H1 (cell line): ENCODE results near the gene TMEM255B. TPM values are rescaled to one million over a fixed set of nuclear protein-coding genes. Genes with fewer than 3 reads are reported as not detected.
A peak's percentile ranks its signal among the peaks of the same experiment; 100 is the strongest.

Experiments used
- CTCF ChIA-PET: fragments of 300-600 bp; sonication (Branson Sonifier 250); formaldehyde crosslinking; loops from one replicate; lab custom pipeline; 2021; ENCODE audit not compliant: partially characterized antibody; lab: Charles Lee
- POLR2A ChIA-PET: fragments of 300-600 bp; sonication (Branson Sonifier 250); formaldehyde crosslinking; loops from one replicate; lab custom pipeline; 2021; ENCODE audit warnings: inconsistent platforms; ENCODE audit not compliant: partially characterized antibody; lab: Charles Lee
- DNase-seq, 2 experiments: peaks; one replicate each; pipeline versions ENCODE4 v3.0.0 to v3.0.0-alpha.2; 2010 to 2022; ENCODE audit warnings: low spot score in 2 of 2, low read depth in 1 of 2, mixed read lengths in 1 of 2
- FAIRE-seq: peaks from 2 replicates; lab custom pipeline; 2011; peaks lifted over from hg19 to GRCh38; lab: Jason Lieb, UNC
- H2AFZ ChIP-seq: 2 replicates; pipeline ENCODE4 v1.8.1; 2012; ENCODE audit warnings: low read length, inconsistent platforms
- H2AK5ac ChIP-seq: 2 replicates; pipeline ENCODE4 v1.6.1; 2013; ENCODE audit warnings: low read depth, low read length
- H2BK120ac ChIP-seq: replicated peaks from 2 replicates; pipeline ENCODE3; 2013; ENCODE audit warnings: low read depth, low read length, inconsistent platforms
- H2BK12ac ChIP-seq: 2 replicates; pipeline ENCODE4 v1.6.1; 2013; ENCODE audit warnings: low read depth, low read length
- H2BK15ac ChIP-seq: 2 replicates; pipeline ENCODE4 v1.6.1; 2013; ENCODE audit warnings: low read length
- H2BK20ac ChIP-seq: 2 replicates; pipeline ENCODE4 v1.6.1; 2013; ENCODE audit warnings: low read length
- H2BK5ac ChIP-seq: 2 replicates; pipeline ENCODE4 v1.6.1; 2013; ENCODE audit warnings: low read depth, low read length
- H3K14ac ChIP-seq: 2 replicates; pipeline ENCODE4 v1.6.1; 2013; ENCODE audit warnings: inconsistent platforms; ENCODE audit not compliant: insufficient read length
- H3K18ac ChIP-seq: 2 replicates; pipeline ENCODE4 v1.6.1; 2013; ENCODE audit warnings: low read length; ENCODE audit errors: extremely low read depth
- H3K23ac ChIP-seq: 2 replicates; pipeline ENCODE4 v1.6.1; 2013; ENCODE audit warnings: inconsistent platforms; ENCODE audit not compliant: insufficient read length
- H3K23me2 ChIP-seq: 2 replicates; pipeline ENCODE4 v1.6.1; 2013; ENCODE audit warnings: low read depth, low read length
- H3K27ac ChIP-seq: 2 replicates; pipeline ENCODE4 v1.6.1; 2011; ENCODE audit warnings: low read depth, low read length, inconsistent platforms
- H3K27me3 ChIP-seq, 4 experiments: replicated peaks in 1 of 4; 1 replicate in 1 of 4; 2 replicates in 3 of 4; pipeline versions ENCODE4 v1.6.1 to v1.8.1; 2011 to 2013; ENCODE audit warnings: low read length in 3 of 4, mild to moderate bottlenecking in 3 of 4, inconsistent platforms in 2 of 4, mixed read lengths in 2 of 4, moderate library complexity in 1 of 4; ENCODE audit not compliant: control insufficient read depth in 3 of 4, insufficient read depth in 3 of 4; ENCODE audit errors: extremely low read depth in 1 of 4
- H3K36me3 ChIP-seq, 4 experiments: 2 replicates each; pipeline versions ENCODE4 v1.6.1 to v1.8.1; 2011 to 2013; ENCODE audit warnings: mild to moderate bottlenecking in 4 of 4, low read length in 3 of 4, moderate library complexity in 2 of 4, control low read depth in 1 of 4, inconsistent platforms in 1 of 4; ENCODE audit not compliant: insufficient read depth in 4 of 4, control insufficient read depth in 2 of 4
- H3K4ac ChIP-seq: replicated peaks from 2 replicates; pipeline ENCODE3; 2013; ENCODE audit warnings: low read length, low read depth, mixed read lengths, inconsistent platforms; ENCODE audit not compliant: insufficient read length
- H3K4me1 ChIP-seq, 4 experiments: replicated peaks in 1 of 4; 1 replicate in 1 of 4; 2 replicates in 3 of 4; pipeline versions ENCODE4 v1.6.1 to v1.8.1; 2011 to 2013; ENCODE audit warnings: low read length in 3 of 4, inconsistent platforms in 2 of 4, mixed read lengths in 1 of 4; ENCODE audit not compliant: insufficient read depth in 4 of 4, control insufficient read depth in 3 of 4
- H3K4me2 ChIP-seq, 2 experiments: 2 replicates each; pipeline versions ENCODE4 v1.6.1 to v1.8.1; 2011 to 2013; ENCODE audit warnings: low read depth in 2 of 2, low read length in 2 of 2, control low read depth in 1 of 2, inconsistent platforms in 1 of 2, mild to moderate bottlenecking in 1 of 2; ENCODE audit not compliant: insufficient read depth in 1 of 2
- H3K4me3 ChIP-seq, 4 experiments: fragments of 200-600, 300-600 bp in 1 of 4; sonication (generic), shearing (Covaris generic), sonication (Bioruptor Twin) in 1 of 4; 2 replicates each; pipeline versions ENCODE4 v1.5.1 to v1.8.1; 2011 to 2016; ENCODE audit warnings: low read length in 4 of 4, low read depth in 3 of 4, control low read depth in 2 of 4, inconsistent platforms in 2 of 4, mild to moderate bottlenecking in 2 of 4, mixed read lengths in 1 of 4, moderate library complexity in 1 of 4; ENCODE audit not compliant: insufficient read depth in 2 of 4; ENCODE audit errors: extremely low read depth in 1 of 4
- H3K56ac ChIP-seq: replicated peaks from 2 replicates; pipeline ENCODE3; 2013; ENCODE audit warnings: low read depth, mild to moderate bottlenecking, mixed read lengths, low read length, inconsistent platforms; ENCODE audit not compliant: insufficient read length
- H3K79me1 ChIP-seq: 2 replicates; pipeline ENCODE4 v1.6.1; 2013; ENCODE audit warnings: low read depth, low read length, control low read depth
- H3K79me2 ChIP-seq, 2 experiments: 2 replicates each; pipeline versions ENCODE4 v1.6.1 to v1.8.1; 2012 to 2013; ENCODE audit warnings: low read length in 2 of 2, mild to moderate bottlenecking in 2 of 2, inconsistent platforms in 1 of 2; ENCODE audit not compliant: insufficient read depth in 2 of 2, control insufficient read depth in 1 of 2
- H3K9ac ChIP-seq, 4 experiments: replicated peaks in 1 of 4; 1 replicate in 1 of 4; 2 replicates in 3 of 4; pipeline versions ENCODE4 v1.6.1 to v1.8.1; 2011 to 2013; ENCODE audit warnings: low read depth in 3 of 4, low read length in 3 of 4, control low read depth in 2 of 4, mild to moderate bottlenecking in 2 of 4, moderate library complexity in 2 of 4, inconsistent platforms in 1 of 4; ENCODE audit errors: extremely low read depth in 1 of 4
- H3K9me3 ChIP-seq, 2 experiments: 2 replicates each; pipeline versions ENCODE4 v1.6.1 to v1.8.1; 2012 to 2013; ENCODE audit warnings: mild to moderate bottlenecking in 2 of 2, moderate library complexity in 2 of 2, control low read depth in 1 of 2, inconsistent platforms in 1 of 2, low read depth in 1 of 2, low read length in 1 of 2, mixed read lengths in 1 of 2; ENCODE audit not compliant: insufficient read depth in 2 of 2
- H4K20me1 ChIP-seq, 2 experiments: replicated peaks in 1 of 2; 2 replicates each; pipeline versions ENCODE3 to v1.8.1; 2011 to 2013; ENCODE audit warnings: inconsistent platforms in 2 of 2, low read length in 2 of 2, mild to moderate bottlenecking in 1 of 2; ENCODE audit not compliant: insufficient read depth in 2 of 2, control insufficient read depth in 1 of 2
- H4K5ac ChIP-seq: 2 replicates; pipeline ENCODE4 v1.6.1; 2013; ENCODE audit warnings: low read length, low read depth, mixed read lengths, inconsistent platforms; ENCODE audit not compliant: insufficient read length
- H4K8ac ChIP-seq: 2 replicates; pipeline ENCODE4 v1.8.0; 2013; ENCODE audit warnings: mild to moderate bottlenecking, moderate library complexity, low read length, inconsistent platforms; ENCODE audit not compliant: insufficient read depth; ENCODE audit errors: extremely low read depth
- H4K91ac ChIP-seq: replicated peaks from 2 replicates; pipeline ENCODE3; 2013; ENCODE audit warnings: low read length, mixed read lengths, inconsistent platforms; ENCODE audit not compliant: insufficient read length
- EGR1 ChIP-seq: IDR thresholded peaks from 2 replicates; pipeline ENCODE4 v1.6.1; 2011; ENCODE audit warnings: low read depth, low read length, borderline replicate concordance
- KDM1A ChIP-seq: fragments of 200-600, 300-600 bp; sonication (generic); IDR thresholded peaks from 2 replicates; pipeline ENCODE4 v1.7.1; 2016; ENCODE audit warnings: mild to moderate bottlenecking, low read length, borderline replicate concordance
- RAD21 ChIP-seq, 2 experiments: IDR thresholded peaks in 1 of 2; conservative IDR thresholded peaks in 1 of 2; 2 replicates each; pipeline ENCODE4 v1.6.1; 2011; ENCODE audit warnings: low read depth in 2 of 2, low read length in 2 of 2, improper control_type of control experiment in 1 of 2, inconsistent platforms in 1 of 2, mild to moderate bottlenecking in 1 of 2, moderate library complexity in 1 of 2
- RBBP5 ChIP-seq: IDR thresholded peaks from 2 replicates; pipeline ENCODE4 v1.7.1; 2012; ENCODE audit warnings: low read depth, mild to moderate bottlenecking, inconsistent platforms, low read length, moderate library complexity, borderline replicate concordance
- TCF12 ChIP-seq: IDR thresholded peaks from 2 replicates; pipeline ENCODE4 v1.6.1; 2011; ENCODE audit warnings: low read depth, mild to moderate bottlenecking, low read length
- whole genome bisulfite sequencing, 2 experiments: shearing (Covaris generic) in 1 of 2; methylation state at CpG; one replicate each; pipeline versions ENCODE4 v1.1.6 to v1.1.7; 2013 to 2015; ENCODE audit warnings: low lambda C conversion rate in 2 of 2, mixed read lengths in 2 of 2, inconsistent platforms in 1 of 2, low coverage in 1 of 2, missing lambda C conversion rate in 1 of 2; ENCODE audit not compliant: insufficient replicate concordance in 2 of 2, insufficient coverage in 1 of 2, insufficient read length in 1 of 2; ENCODE audit errors: extremely low coverage in 1 of 2, missing lambda C conversion rate in 1 of 2; 5-methylcytosine and 5-hydroxymethylcytosine counted together
- polyA plus RNA-seq, 7 experiments: library from polyadenylated mRNA; depleted of rRNA in 3 of 7; stranded (reverse) in 5 of 7; unstranded in 2 of 7; fragments of >200 nt in 5 of 7; fragments of 200-250 nt in 2 of 7; gene quantifications; 1 replicate in 5 of 7; 2 replicates in 1 of 7; 4 replicates in 1 of 7; pipeline versions ENCODE4 v1.2.1 to v1.2.3, GENCODE V29; 2011 to 2013; ENCODE audit warnings: missing spikeins in 2 of 7, mixed read lengths in 2 of 7
- total RNA-seq: library from RNA; stranded (reverse); fragmentation: NEBNext Ultra II Directional; extraction: Animal tissue kit (Norgen Biotek cat#: 25700); gene quantifications from 2 replicates; pipeline ENCODE4 v1.2.1, GENCODE V29; 2021
- TF ChIP-seq, protein P1 (sequence below), 3 experiments: IDR thresholded peaks; 1 replicate in 2 of 3; 2 replicates in 1 of 3; pipeline versions ENCODE4 v1.5.1 to v1.6.1; 2011; ENCODE audit warnings: low read length in 3 of 3, mild to moderate bottlenecking in 3 of 3, inconsistent platforms in 2 of 3, low read depth in 1 of 3, moderate library complexity in 1 of 3; ENCODE audit not compliant: insufficient read depth in 1 of 3; ENCODE audit errors: control extremely low read depth in 1 of 3
- TF ChIP-seq, protein P2 (sequence below): IDR thresholded peaks from 2 replicates; pipeline ENCODE4 v1.6.1; 2012; ENCODE audit warnings: inconsistent platforms

TMEM255B gene
- total and polyA plus RNA-seq, 2 of the 8 experiments (the other 6 are each of a cell fraction or from before 2014, with no cell fraction given), result 3.4 to 4.4 TPM

DNA sequence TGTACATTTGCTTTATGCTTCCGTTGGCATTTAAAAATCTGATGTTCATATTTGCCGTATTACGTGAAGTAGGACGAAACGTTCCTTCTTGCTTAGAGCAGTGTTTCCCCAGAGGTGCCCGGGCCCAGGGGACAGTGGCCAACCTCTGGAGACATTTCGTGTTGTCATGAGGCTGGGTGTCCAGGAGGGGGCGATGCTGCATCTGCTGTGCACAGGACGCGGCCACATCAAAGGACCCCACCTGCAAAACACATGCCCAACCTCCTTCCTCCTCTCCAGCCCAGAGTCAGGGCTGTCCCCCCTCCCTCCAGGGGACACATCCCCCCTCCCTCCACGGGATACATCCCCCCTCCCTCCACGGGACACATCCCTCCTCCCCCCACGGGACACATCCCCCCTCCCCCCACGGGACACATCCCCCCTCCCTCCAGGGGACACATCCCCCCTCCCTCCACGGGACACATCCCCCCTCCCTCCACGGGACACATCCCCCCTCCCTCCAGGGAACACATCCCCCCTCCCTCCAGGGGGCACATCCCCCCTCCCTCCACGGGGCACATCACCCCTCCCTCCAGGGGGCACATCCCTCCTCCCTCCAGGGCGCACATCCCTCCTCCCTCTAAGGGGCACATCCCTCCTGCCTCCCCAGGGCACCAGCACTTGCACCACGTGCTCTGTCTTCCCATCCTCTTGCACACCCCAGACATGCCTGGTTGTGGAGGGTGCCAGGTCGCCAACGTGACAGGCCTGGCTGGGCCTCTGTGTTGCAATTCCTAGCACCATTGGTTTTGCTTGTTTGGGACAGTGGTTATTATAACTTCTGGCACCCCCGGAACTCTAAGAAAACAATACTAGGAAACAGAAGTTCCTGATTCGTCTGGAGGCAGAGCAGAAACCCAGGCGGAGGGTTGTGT lies 58.2 kb downstream of the TMEM255B start:
- DNase-seq, result peak in 1 of 2 experiments; percentile 94
- Histone ChIP-seq H2AK5ac (no peak overlapping the region), H4K8ac (no peak overlapping the region), H2BK5ac (no peak overlapping the region), H4K91ac (no peak overlapping the region), H3K14ac (no peak overlapping the region), H2BK12ac (peak overlapping the region; percentile 87; the same call in 1 of the 2 replicates), H3K4me1 (no peaks in the 10 kb centered on the region), H3K79me2 (no peaks in the 10 kb centered on the region), H3K27me3 (no peaks in the 10 kb centered on the region), H3K4me3 (no peak overlapping the region), H3K36me3 (peaks cover 0 to 2% (median 0%) of the 10 kb centered on the region in 4 experiments; a peak in 3 of 8 replicates), H3K79me1 (no peaks in the 10 kb centered on the region), H3K27ac (no peak overlapping the region), H2BK20ac (no peak overlapping the region), H4K20me1 (no peaks in the 10 kb centered on the region), H3K9me3 (no peaks in the 10 kb centered on the region), H2BK15ac (peak overlapping the region; percentile 29; the same call in 1 of the 2 replicates), H3K4me2 (no peak overlapping the region), H3K18ac (no peak overlapping the region), H4K5ac (no peak overlapping the region), H3K23me2 (no peaks in the 10 kb centered on the region), H3K56ac (no peak overlapping the region), H2AFZ (no peak overlapping the region), H3K23ac (no peak overlapping the region), H3K9ac (no peak overlapping the region), H2BK120ac (no peak overlapping the region), H3K4ac (no peak overlapping the region)
- POLR2A ChIA-PET, result no interaction called here
- CTCF ChIA-PET, result interaction anchor here (0.7 to 1.1 kb wide), 6 partner anchors 15 to 409 kb away, joined by 3 to 5 read pairs (median 4); no protein-coding TSS in a partner anchor
- FAIRE-seq, result peak; percentile 60
- 75% methylated on average over 15 of the region's 24 CpGs; no CpG with 5 or more reads in 1 of the 2 experiments for WGBS, 2 experiments
- TF ChIP-seq RAD21 (IDR thresholded peaks at IDR 0.05 in 1 of 2, conservative IDR thresholded peaks at IDR 0.05 in 1 of 2; ENCODE audit: low read depth in 2 of 2, low read length in 2 of 2) (peak; percentile 90 to 92), RBBP5 (no peak), TCF12 (0 out of 2 replicates have a peak, but pooled peaks have one; percentile 51), EGR1 (no peak), KDM1A (no peak)
- TF ChIP-seq, protein P1, sequence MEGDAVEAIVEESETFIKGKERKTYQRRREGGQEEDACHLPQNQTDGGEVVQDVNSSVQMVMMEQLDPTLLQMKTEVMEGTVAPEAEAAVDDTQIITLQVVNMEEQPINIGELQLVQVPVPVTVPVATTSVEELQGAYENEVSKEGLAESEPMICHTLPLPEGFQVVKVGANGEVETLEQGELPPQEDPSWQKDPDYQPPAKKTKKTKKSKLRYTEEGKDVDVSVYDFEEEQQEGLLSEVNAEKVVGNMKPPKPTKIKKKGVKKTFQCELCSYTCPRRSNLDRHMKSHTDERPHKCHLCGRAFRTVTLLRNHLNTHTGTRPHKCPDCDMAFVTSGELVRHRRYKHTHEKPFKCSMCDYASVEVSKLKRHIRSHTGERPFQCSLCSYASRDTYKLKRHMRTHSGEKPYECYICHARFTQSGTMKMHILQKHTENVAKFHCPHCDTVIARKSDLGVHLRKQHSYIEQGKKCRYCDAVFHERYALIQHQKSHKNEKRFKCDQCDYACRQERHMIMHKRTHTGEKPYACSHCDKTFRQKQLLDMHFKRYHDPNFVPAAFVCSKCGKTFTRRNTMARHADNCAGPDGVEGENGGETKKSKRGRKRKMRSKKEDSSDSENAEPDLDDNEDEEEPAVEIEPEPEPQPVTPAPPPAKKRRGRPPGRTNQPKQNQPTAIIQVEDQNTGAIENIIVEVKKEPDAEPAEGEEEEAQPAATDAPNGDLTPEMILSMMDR (IDR thresholded peaks at IDR 0.05; ENCODE audit: control extremely low read depth in 1 of 3, insufficient read depth in 1 of 3, low read depth in 1 of 3, low read length in 3 of 3), result peak in 2 of 3 experiments; percentile 79 to 92; a peak in 3 of 4 replicates
- TF ChIP-seq, protein P2, sequence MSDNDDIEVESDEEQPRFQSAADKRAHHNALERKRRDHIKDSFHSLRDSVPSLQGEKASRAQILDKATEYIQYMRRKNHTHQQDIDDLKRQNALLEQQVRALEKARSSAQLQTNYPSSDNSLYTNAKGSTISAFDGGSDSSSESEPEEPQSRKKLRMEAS, result peak; percentile 71
